GM23338 (cell line): Measurements from ENCODE around the gene ANXA3. TPM values are rescaled to one million over a fixed set of nuclear protein-coding genes. Genes with fewer than 3 reads are reported as not detected.
A peak's percentile ranks its signal among the peaks of the same experiment; 100 is the strongest.

Experiments
- ATAC-seq: fragments of 200-7000 bp; cut with Tn5 transposase; 3 replicates; pipeline ENCODE4 v1.9.1; 2020
- DNase-seq: peaks from one replicate; pipeline ENCODE4 v3.0.0-alpha.2; 2015; ENCODE audit warnings: low spot score
- H2AFZ ChIP-seq: fragments of 200-600 bp; sonication (generic); 2 replicates; pipeline ENCODE4 v1.8.0; 2016; ENCODE audit warnings: antibody characterized with exemption, mild to moderate bottlenecking, moderate library complexity
- H3F3A ChIP-seq: fragments of 200-600 bp; sonication (generic); replicated peaks from 2 replicates; pipeline ENCODE4 v1.8.0; 2017; ENCODE audit warnings: antibody characterized with exemption, mixed run types, low read depth
- H3K27ac ChIP-seq: fragments of 200-600 bp; sonication (generic); 2 replicates; pipeline ENCODE4 v1.6.1; 2016; ENCODE audit warnings: low read depth
- H3K27me3 ChIP-seq: fragments of 200-600 bp; sonication (generic); 2 replicates; pipeline ENCODE4 v1.8.0; 2016; ENCODE audit warnings: mild to moderate bottlenecking, mixed run types, moderate library complexity; ENCODE audit not compliant: insufficient read depth
- H3K36me3 ChIP-seq: fragments of 200-600 bp; sonication (generic); 2 replicates; pipeline ENCODE4 v1.8.0; 2016; ENCODE audit warnings: mild to moderate bottlenecking; ENCODE audit not compliant: insufficient read depth
- H3K4me1 ChIP-seq: fragments of 200-600 bp; sonication (generic); 2 replicates; pipeline ENCODE4 v1.8.0; 2016; ENCODE audit warnings: mild to moderate bottlenecking, moderate library complexity; ENCODE audit not compliant: insufficient read depth
- H3K4me2 ChIP-seq: fragments of 200-600 bp; sonication (generic); 2 replicates; pipeline ENCODE4 v1.7.1; 2017; ENCODE audit warnings: mixed run types
- H3K4me3 ChIP-seq: fragments of 200-600 bp; sonication (generic); 2 replicates; pipeline ENCODE4 v1.6.1; 2016; ENCODE audit warnings: mixed run types
- H3K79me2 ChIP-seq: fragments of 200-600 bp; sonication (generic); replicated peaks from 2 replicates; pipeline ENCODE4 v1.8.0; 2017; ENCODE audit warnings: mild to moderate bottlenecking; ENCODE audit not compliant: insufficient read depth
- H3K9me2 ChIP-seq: fragments of 200-600 bp; sonication (generic); 2 replicates; pipeline ENCODE4 v1.8.0; 2017; ENCODE audit not compliant: insufficient read depth
- H4K20me1 ChIP-seq: fragments of 200-600 bp; sonication (generic); replicated peaks from 2 replicates; pipeline ENCODE4 v1.8.0; 2017; ENCODE audit warnings: mild to moderate bottlenecking; ENCODE audit not compliant: insufficient read depth
- H3K27ac Mint-ChIP-seq: 2 replicates; pipeline ENCODE4 v1.8.0; 2020; ENCODE audit warnings: inconsistent platforms, mild to moderate bottlenecking, moderate library complexity, mixed read lengths
- H3K27me3 Mint-ChIP-seq: 3 replicates; pipeline ENCODE4 v1.8.0; 2022; ENCODE audit warnings: low read depth, mild to moderate bottlenecking, moderate library complexity, mixed read lengths, inconsistent platforms; ENCODE audit not compliant: insufficient read depth, poor library complexity
- H3K36me3 Mint-ChIP-seq: 3 replicates; pipeline ENCODE4 v1.8.0; 2021; ENCODE audit warnings: low read depth, mild to moderate bottlenecking, inconsistent platforms, moderate library complexity, mixed read lengths
- H3K4me1 Mint-ChIP-seq: 3 replicates; pipeline ENCODE4 v1.8.0; 2020; ENCODE audit warnings: mild to moderate bottlenecking, inconsistent platforms, mixed read lengths
- H3K4me3 Mint-ChIP-seq: 3 replicates; pipeline ENCODE4 v1.8.0; 2021; ENCODE audit warnings: moderate library complexity, mild to moderate bottlenecking, inconsistent platforms, mixed read lengths
- H3K9me3 Mint-ChIP-seq: 3 replicates; pipeline ENCODE4 v1.8.0; 2020; ENCODE audit warnings: moderate library complexity, mild to moderate bottlenecking, inconsistent platforms, mixed read lengths
- ETS1 ChIP-seq: IDR thresholded peaks from 2 replicates; pipeline ENCODE4 v1.6.1; 2016; ENCODE audit warnings: antibody characterized with exemption
- EZH2 ChIP-seq: fragments of 200-600 bp; sonication (generic); IDR thresholded peaks from one replicate; pipeline ENCODE4 v1.8.0; 2017; ENCODE audit warnings: antibody characterized with exemption, mild to moderate bottlenecking, low read depth; ENCODE audit not compliant: unreplicated experiment
- EZH2phosphoT487 ChIP-seq: fragments of 200-600 bp; sonication (generic); IDR thresholded peaks from one replicate; pipeline ENCODE4 v1.8.1; 2018; ENCODE audit warnings: antibody characterized with exemption; ENCODE audit not compliant: unreplicated experiment
- JUNB ChIP-seq: IDR thresholded peaks from one replicate; pipeline ENCODE4 v1.6.1; 2016; ENCODE audit warnings: antibody characterized with exemption; ENCODE audit not compliant: unreplicated experiment
- NANOG ChIP-seq: IDR thresholded peaks from 2 replicates; pipeline ENCODE4 v1.6.1; 2016; ENCODE audit warnings: antibody characterized with exemption, borderline replicate concordance
- POLR2AphosphoS5 ChIP-seq: IDR thresholded peaks from 2 replicates; pipeline ENCODE4 v1.6.1; 2016; ENCODE audit warnings: antibody characterized with exemption, low read depth
- STAT1 ChIP-seq: IDR thresholded peaks from one replicate; pipeline ENCODE4 v1.6.1; 2016; ENCODE audit warnings: antibody characterized with exemption; ENCODE audit not compliant: unreplicated experiment
- ZNF114 ChIP-seq: fragments of 250-450 bp; sonication (Bioruptor Pico); IDR thresholded peaks from 2 replicates; pipeline ENCODE4 v1.5.0; 2020; ENCODE audit warnings: mild to moderate bottlenecking, moderate library complexity
- ZNF331 ChIP-seq: fragments of 250-450 bp; sonication (Bioruptor Pico); IDR thresholded peaks from 2 replicates; pipeline ENCODE4 v1.5.0; 2020; ENCODE audit warnings: low read depth, mild to moderate bottlenecking, moderate library complexity
- ZNF462 ChIP-seq: fragments of 250-450 bp; sonication (Bioruptor Pico); IDR thresholded peaks from 2 replicates; pipeline ENCODE4 v1.5.0; 2020; ENCODE audit warnings: mild to moderate bottlenecking, moderate library complexity
- polyA plus RNA-seq: library from polyadenylated mRNA; unstranded; fragments of >200 nt; fragmentation: Nextera tagmentation; extraction: Ambion mirVana; gene quantifications from 2 replicates; pipeline ENCODE4 v1.2.1, GENCODE V29; 2016
- total RNA-seq: library from RNA; depleted of rRNA; stranded (reverse); fragments of >200 nt; shearing (Covaris generic); gene quantifications from 2 replicates; pipeline ENCODE4 v1.2.3, GENCODE V29; 2014

The ANXA3 gene
- total and polyA plus RNA-seq, 2 experiments from 2014 or later = 20.3 to 31.5 TPM

- TF ChIP-seq ZNF462 (CRISPR knock-in tag) (no peak), ZNF114 (CRISPR knock-in tag) (no peak), ZNF331 (no peak), NANOG (no peak), ETS1 (no peak), JUNB (no peak), EZH2 (no peak), STAT1 (no peak), EZH2phosphoT487 (no peak)
Measured at GRCh38 chr4:78640714-78641113, 89.1 kb downstream of the ANXA3 start (continued).

- Histone ChIP-seq H3K27ac (no peak overlapping the region), H3K4me1 (0 out of 2 replicates have a peak, but pooled peaks cover 9% of the 10 kb centered on the region), H3K9me2 (no peaks in the 10 kb centered on the region), H2AFZ (peak overlapping the region; percentile 38; the same call in 1 of the 2 replicates), H3K4me3 (no peak overlapping the region), H3K4me2 (no peak overlapping the region), H3F3A (no peaks in the 10 kb centered on the region), H3K79me2 (no peaks in the 10 kb centered on the region), H3K27me3 (no peaks in the 10 kb centered on the region), H4K20me1 (no peaks in the 10 kb centered on the region), H3K36me3 (no peaks in the 10 kb centered on the region)
- no peaks in the 10 kb centered on the region for H3K9me3 Mint-ChIP-seq
- H3K4me1 Mint-ChIP-seq = peaks cover 7% of the 10 kb centered on the region; the same call in 2 of the 3 replicates
- H3K36me3 Mint-ChIP-seq = no peaks in the 10 kb centered on the region
- H3K27ac Mint-ChIP-seq = no peak overlapping the region
- no peaks in the 10 kb centered on the region for H3K27me3 Mint-ChIP-seq
- ATAC-seq = no peak
- DNase-seq = no peak
- no peak overlapping the region for H3K4me3 Mint-ChIP-seq
- no peak for TF ChIP-seq STAT1
- no peak for TF ChIP-seq NANOG
- no peak for TF ChIP-seq EZH2phosphoT487
- no peak for TF ChIP-seq POLR2AphosphoS5
- TF ChIP-seq ZNF462 (CRISPR knock-in tag) = no peak
- TF ChIP-seq ZNF114 (CRISPR knock-in tag) = no peak
Measured at GRCh38 chr4:78642934-78643333, 91.4 kb downstream of the ANXA3 start.
